NOMO-1 (cell line): ENCODE results near the gene ANAPC15.
"Not testable (repeated sequence)": the region's sequence is repeated elsewhere in the genome, so short reads cannot be mapped to it uniquely, and the experiment has no call there.

Experiments
- DNase-seq, 2 experiments: peaks; one replicate each; lab custom pipeline; 2025; ENCODE audit not compliant: unreplicated experiment in 2 of 2; lab: John Stamatoyannopoulos, UW

The ANAPC15 gene

GRCh38 chr11:72112143-72112977 lies at the start of gene ANAPC15:
Gene ANAPC15, minus strand, starts transcription at chr11:72112695. Its CDS starts 1,419 bp downstream, at chr11:72111276.
- DNase-seq: peak; percentile 99

- no peak for DNase-seq
Observed at GRCh38 chr11:72160319-72160718, 47.8 kb upstream of the ANAPC15 start.

GRCh38 chr11:72157131-72157530 lies 44.6 kb upstream of the ANAPC15 start:
- no peak for DNase-seq

GRCh38 chr11:72155751-72156150 lies 43.3 kb upstream of the ANAPC15 start:
- no peak for DNase-seq

GRCh38 chr11:72154816-72155215 lies 42.3 kb upstream of the ANAPC15 start:
- no peak for DNase-seq

- DNase-seq: not testable (repeated sequence)
Observed at GRCh38 chr11:72153874-72154273, 41.4 kb upstream of the ANAPC15 start.

GRCh38 chr11:72150882-72151281 lies 38.4 kb upstream of the ANAPC15 start:
- no peak for DNase-seq

GRCh38 chr11:72146625-72147024 lies 34.1 kb upstream of the ANAPC15 start:
- DNase-seq: no peak

- DNase-seq: no peak
Observed at GRCh38 chr11:72144807-72145565, 32.5 kb upstream of the ANAPC15 start.

GRCh38 chr11:72142543-72142942 lies 30.0 kb upstream of the ANAPC15 start:
- not testable (repeated sequence) for DNase-seq

GRCh38 chr11:72142086-72142485 lies 29.6 kb upstream of the ANAPC15 start:
- not testable (repeated sequence) for DNase-seq

- DNase-seq: no peak
Observed at GRCh38 chr11:72141066-72141465, 28.6 kb upstream of the ANAPC15 start.

- DNase-seq: no peak
Observed at GRCh38 chr11:72140661-72141060, 28.2 kb upstream of the ANAPC15 start.

- no peak for DNase-seq
Observed at GRCh38 chr11:72139500-72139899, 27.0 kb upstream of the ANAPC15 start.

- no peak for DNase-seq
Observed at GRCh38 chr11:72138821-72139390, 26.4 kb upstream of the ANAPC15 start.

- no peak for DNase-seq
Observed at GRCh38 chr11:72136684-72137262, 24.3 kb upstream of the ANAPC15 start.

GRCh38 chr11:72135891-72136683 lies 23.6 kb upstream of the ANAPC15 start:
- DNase-seq: no peak

- peak; percentile 8 to 29 for DNase-seq
Observed at GRCh38 chr11:72135473-72135872, 23.0 kb upstream of the ANAPC15 start, which contains the start of gene FOLR3. Gene FOLR3, plus strand, starts transcription at chr11:72135725. Its CDS starts 228 bp downstream, at chr11:72135953.

- peak; percentile 36 to 54 for DNase-seq
Observed at GRCh38 chr11:72132646-72133045, 20.2 kb upstream of the ANAPC15 start.

GRCh38 chr11:72129381-72129780 lies 16.9 kb upstream of the ANAPC15 start:
- no peak for DNase-seq
